HG02763 (cell line): ENCODE measurements around the gene PACS1.

ENCODE experiments used
- ATAC-seq: cut with Tn5 transposase; IDR thresholded peaks from one replicate; pipeline ENCODE4 v1.9.1; 2021; ENCODE audit warnings: mild to moderate bottlenecking, moderate library complexity; ENCODE audit not compliant: unreplicated experiment

The PACS1 gene

GRCh38 chr11:66218846-66219620 is 149.0 kb downstream of the PACS1 start:
- ATAC-seq, result no peak

GRCh38 chr11:66219846-66220565 is 149.9 kb downstream of the PACS1 start:
- no peak for ATAC-seq

- ATAC-seq, result no peak
Observed at GRCh38 chr11:66220566-66220935, 150.5 kb downstream of the PACS1 start.

- ATAC-seq, result no peak
Observed at GRCh38 chr11:66221012-66221411, 150.9 kb downstream of the PACS1 start.

- no peak for ATAC-seq
Observed at GRCh38 chr11:66221726-66222236, 151.7 kb downstream of the PACS1 start.

GRCh38 chr11:66222358-66223149 is 152.5 kb downstream of the PACS1 start:
- peak; percentile 82 for ATAC-seq

GRCh38 chr11:66224226-66224855 is 154.3 kb downstream of the PACS1 start:
- ATAC-seq, result no peak

- no peak for ATAC-seq
Observed at GRCh38 chr11:66225066-66225465, 155.0 kb downstream of the PACS1 start.

- no peak for ATAC-seq
Observed at GRCh38 chr11:66226101-66226500, 156.0 kb downstream of the PACS1 start.

GRCh38 chr11:66227700-66228099 is 157.6 kb downstream of the PACS1 start:
- ATAC-seq, result no peak

- no peak for ATAC-seq
Observed at GRCh38 chr11:66228521-66228920, 158.4 kb downstream of the PACS1 start.

- no peak for ATAC-seq
Observed at GRCh38 chr11:66230156-66230555, 160.1 kb downstream of the PACS1 start.

GRCh38 chr11:66230978-66231377 is 160.9 kb downstream of the PACS1 start:
- no peak for ATAC-seq

- ATAC-seq, result no peak
Observed at GRCh38 chr11:66231561-66231960, 161.5 kb downstream of the PACS1 start.

GRCh38 chr11:66232769-66233168 is 162.7 kb downstream of the PACS1 start:
- ATAC-seq, result no peak

GRCh38 chr11:66233301-66233700 is 163.2 kb downstream of the PACS1 start:
- ATAC-seq, result no peak

- no peak for ATAC-seq
Observed at GRCh38 chr11:66235141-66235540, 165.1 kb downstream of the PACS1 start.

GRCh38 chr11:66237867-66238266 is 167.8 kb downstream of the PACS1 start:
- no peak for ATAC-seq

GRCh38 chr11:66238786-66239413 is 168.8 kb downstream of the PACS1 start:
- ATAC-seq, result no peak

GRCh38 chr11:66239511-66239910 is 169.4 kb downstream of the PACS1 start:
- ATAC-seq, result no peak
